Natural killer cell (primary cell): ENCODE data around the gene ENC1. TPM values are rescaled to one million over a fixed set of nuclear protein-coding genes. Genes with fewer than 3 reads are reported as not detected.
A peak's percentile ranks its signal among the peaks of the same experiment; 100 is the strongest.

Source experiments
- ATAC-seq, 3 donors: fragments of 150-1000 bp in 2 of 3; fragments of 200-7000 bp in 1 of 3; cut with Tn5 transposase; 1 replicate in 1 of 3; 2 replicates in 2 of 3; pipeline ENCODE4 v1.10.0; 2021; ENCODE audit warnings: mild to moderate bottlenecking in 2 of 3, moderate library complexity in 2 of 3
- DNase-seq, 2 donors: peaks; one replicate each; pipeline versions ENCODE4 v3.0.0 to v3.0.0-alpha.2; 2013 to 2021; ENCODE audit warnings: mixed read lengths in 1 of 2
- H3K27ac ChIP-seq: one replicate; pipeline ENCODE4 v1.5.1; 2013; ENCODE audit warnings: mild to moderate bottlenecking, low read length
- H3K27me3 ChIP-seq: one replicate; pipeline ENCODE4 v1.6.1; 2013; ENCODE audit warnings: low read length; ENCODE audit not compliant: control insufficient read depth, insufficient read depth
- H3K36me3 ChIP-seq: one replicate; pipeline ENCODE4 v1.6.1; 2013; ENCODE audit warnings: low read length; ENCODE audit not compliant: control insufficient read depth, insufficient read depth
- H3K4me1 ChIP-seq: one replicate; pipeline ENCODE4 v1.6.1; 2013; ENCODE audit warnings: low read length; ENCODE audit not compliant: control insufficient read depth, insufficient read depth
- H3K4me3 ChIP-seq: one replicate; pipeline ENCODE4 v1.5.1; 2013; ENCODE audit warnings: low read length
- H3K9me3 ChIP-seq: one replicate; pipeline ENCODE4 v1.6.1; 2013; ENCODE audit warnings: low read length; ENCODE audit not compliant: control insufficient read depth, insufficient read depth
- H3K27ac Mint-ChIP-seq, 2 donors: one replicate each; pipeline ENCODE4 v1.8.0; 2022; ENCODE audit warnings: mild to moderate bottlenecking in 2 of 2, mixed read lengths in 2 of 2, moderate library complexity in 1 of 2
- H3K27me3 Mint-ChIP-seq, 2 donors: one replicate each; pipeline ENCODE4 v1.8.0; 2022; ENCODE audit warnings: low read depth in 2 of 2, mixed read lengths in 2 of 2
- H3K36me3 Mint-ChIP-seq: one replicate; pipeline ENCODE4 v1.8.0; 2022; ENCODE audit warnings: mixed read lengths
- H3K4me1 Mint-ChIP-seq, 2 donors: one replicate each; pipeline ENCODE4 v1.8.0; 2022; ENCODE audit warnings: mixed read lengths in 2 of 2
- H3K4me3 Mint-ChIP-seq: one replicate; pipeline ENCODE4 v1.8.0; 2022; ENCODE audit warnings: mild to moderate bottlenecking, moderate library complexity, mixed read lengths
- H3K9me3 Mint-ChIP-seq, 2 donors: one replicate each; pipeline ENCODE4 v1.8.0; 2022; ENCODE audit warnings: mixed read lengths in 2 of 2
- CTCF ChIP-seq: fragments of 200-600 bp; IDR thresholded peaks from one replicate; pipeline ENCODE4 v1.8.0; 2022; ENCODE audit warnings: antibody characterized with exemption
- WGBS: methylation state at CpG from one replicate; pipeline ENCODE4 v1.1.7; 2013; ENCODE audit warnings: missing lambda C conversion rate; ENCODE audit not compliant: insufficient coverage; 5-methylcytosine and 5-hydroxymethylcytosine counted together
- intact Hi-C: fragments of 100-400 bp; cut with micrococcal nuclease; formaldehyde crosslinking; loops from one replicate; pipeline ENCODE4 v1.14.2; 2022
- total RNA-seq, 4 donors: library from RNA; stranded (reverse); fragments of 120-200 nt in 1 of 4; gene quantifications; one replicate each; pipeline versions ENCODE4 v1.2.3 to v1.2.4, GENCODE V29; 2013 to 2022

ENC1 gene
- total RNA-seq, 3 donors from 2014 or later (not counting 1 experiment from before 2014, with no cell fraction given), result 89.6 to 133 (median 99.3) TPM

DNA sequence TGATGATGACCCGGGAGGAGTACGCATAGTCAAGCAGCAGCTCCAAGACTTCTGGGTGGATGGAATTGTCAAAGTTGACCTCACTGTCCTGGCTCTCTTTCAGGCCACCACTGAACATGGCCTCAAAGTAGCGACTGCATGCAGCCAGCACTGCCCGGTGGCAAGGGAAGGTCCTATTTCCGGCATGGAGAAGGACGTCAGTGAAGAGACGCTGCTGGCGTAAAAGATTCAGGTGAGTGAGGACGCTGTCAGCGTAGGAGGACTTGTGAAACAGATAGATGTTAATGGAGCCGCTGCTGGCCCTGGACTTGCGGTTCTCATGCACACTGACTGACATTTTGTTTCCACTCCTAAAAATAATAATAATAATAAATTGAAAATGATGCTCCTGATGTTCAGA, 4.4 kb downstream of the ENC1 start:
- ATAC-seq (no peak), DNase-seq (no peak)
- H3K9me3 ChIP-seq, result no peaks in the 10 kb centered on the region
- H3K36me3 Mint-ChIP-seq, result no peaks in the 10 kb centered on the region
- H3K4me3 ChIP-seq, result no peak overlapping the region
- H3K4me1 Mint-ChIP-seq, result peaks cover 63 to 70% of the 10 kb centered on the region in 2 donors
- H3K27me3 Mint-ChIP-seq, result no peaks in the 10 kb centered on the region
- no peaks in the 10 kb centered on the region for H3K27me3 ChIP-seq
- no peak overlapping the region for H3K4me3 Mint-ChIP-seq
- no peaks in the 10 kb centered on the region for H3K9me3 Mint-ChIP-seq
- intact Hi-C loops, result loop anchor here (10.0 kb wide), 1 partner anchor 1769 kb away; the partner anchor contains the start of gene IQGAP2
- H3K4me1 ChIP-seq, result peaks cover 39% of the 10 kb centered on the region
- H3K36me3 ChIP-seq, result no peaks in the 10 kb centered on the region
- H3K27ac ChIP-seq, result no peak overlapping the region
- 96% methylated on average over 10 of the region's 12 CpGs for WGBS
- no peak overlapping the region for H3K27ac Mint-ChIP-seq
- no peak for TF ChIP-seq CTCF

- H3K4me1 ChIP-seq, result peaks cover 42% of the 10 kb centered on the region
- Mint-ChIP-seq H3K27ac (no peak overlapping the region), H3K27me3 (no peaks in the 10 kb centered on the region), H3K9me3 (no peaks in the 10 kb centered on the region), H3K36me3 (no peaks in the 10 kb centered on the region), H3K4me1 (peaks cover 70 to 72% of the 10 kb centered on the region in 2 donors), H3K4me3 (no peak overlapping the region)
- no peaks in the 10 kb centered on the region for H3K27me3 ChIP-seq
- intact Hi-C loops, result loop anchor here (10.0 kb wide), 1 partner anchor 1770 kb away; the partner anchor contains the start of gene IQGAP2
- ATAC-seq, result no peak
- no peak for DNase-seq
- no peaks in the 10 kb centered on the region for H3K9me3 ChIP-seq
- H3K4me3 ChIP-seq, result no peak overlapping the region
- no peak overlapping the region for H3K27ac ChIP-seq
- 97% methylated on average over 16 of the region's 16 CpGs for WGBS
- H3K36me3 ChIP-seq, result no peaks in the 10 kb centered on the region
- TF ChIP-seq CTCF, result no peak
These were observed 5.8 kb downstream of the ENC1 start for GRCh38 chr5:74634611-74635286.

- H3K27ac ChIP-seq, result no peak overlapping the region
- Mint-ChIP-seq H3K4me3 (no peak overlapping the region), H3K4me1 (peaks cover 63 to 66% of the 10 kb centered on the region in 2 donors), H3K27ac (peak overlapping the region in 1 of 2 donors; percentile 97), H3K36me3 (no peaks in the 10 kb centered on the region), H3K27me3 (no peaks in the 10 kb centered on the region), H3K9me3 (no peaks in the 10 kb centered on the region)
- 92% methylated on average over 9 of the region's 9 CpGs for WGBS
- DNase-seq (no peak), ATAC-seq (no peak)
- no peaks in the 10 kb centered on the region for H3K36me3 ChIP-seq
- H3K9me3 ChIP-seq, result no peaks in the 10 kb centered on the region
- intact Hi-C loops, result loop anchor here (10.0 kb wide), 1 partner anchor 1771 kb away; the partner anchor contains the start of gene IQGAP2
- no peaks in the 10 kb centered on the region for H3K27me3 ChIP-seq
- peaks cover 38% of the 10 kb centered on the region for H3K4me1 ChIP-seq
- no peak overlapping the region for H3K4me3 ChIP-seq
- TF ChIP-seq CTCF, result no peak
These were observed 6.8 kb downstream of the ENC1 start for GRCh38 chr5:74633695-74634094.
